ENCODE data around the gene OR51A7.
"Not testable (repeated sequence)": the region's sequence is repeated elsewhere in the genome, so short reads cannot be mapped to it uniquely, and the experiment has no call there.

Gene OR51A7, protein sequence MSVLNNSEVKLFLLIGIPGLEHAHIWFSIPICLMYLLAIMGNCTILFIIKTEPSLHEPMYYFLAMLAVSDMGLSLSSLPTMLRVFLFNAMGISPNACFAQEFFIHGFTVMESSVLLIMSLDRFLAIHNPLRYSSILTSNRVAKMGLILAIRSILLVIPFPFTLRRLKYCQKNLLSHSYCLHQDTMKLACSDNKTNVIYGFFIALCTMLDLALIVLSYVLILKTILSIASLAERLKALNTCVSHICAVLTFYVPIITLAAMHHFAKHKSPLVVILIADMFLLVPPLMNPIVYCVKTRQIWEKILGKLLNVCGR
- 0 to 0.11 (median 0) reads per million in 9 experiments for total RNA-seq

DNA sequence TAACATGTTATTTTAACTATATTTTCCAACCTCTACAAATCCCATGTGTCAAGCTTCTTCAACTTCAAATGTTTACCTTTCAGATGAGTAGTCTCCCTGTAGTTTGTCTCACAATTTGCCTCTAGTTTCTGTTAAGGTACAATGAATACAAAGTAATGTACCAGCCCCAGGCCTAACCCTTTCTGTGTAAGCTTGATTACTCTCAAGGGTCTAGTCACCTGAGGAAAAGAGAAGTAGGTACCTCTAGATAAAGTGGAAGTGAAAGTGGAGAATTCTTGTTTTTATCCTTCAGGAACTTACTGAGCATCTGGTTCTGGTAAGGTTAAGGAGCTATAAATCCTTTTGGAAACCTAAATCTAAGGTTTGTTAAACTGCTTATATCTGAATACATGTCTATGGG, at the start of gene OR51A7:
TSS of gene OR51A7 (plus strand) at position 300 of the 400 bp plus-strand sequence. CDS start 3,587 bp downstream, outside the sequence.
- Mint-ChIP-seq H3K27me3 (no peaks in the 10 kb centered on the region), H3K4me3 (no peak within 1 kb of the TSS), H3K4me1 (ENCODE audit: low read depth in 2 of 2) (no peaks in the 10 kb centered on the region), H3K27ac (no peak within 1 kb of the TSS), H3K36me3 (ENCODE audit: insufficient read depth) (no peaks in the 10 kb centered on the region), H3K9me3 (no peaks in the 10 kb centered on the region)
- no peak for DNase-seq
- no peak for ATAC-seq (replicated peaks)

DNA sequence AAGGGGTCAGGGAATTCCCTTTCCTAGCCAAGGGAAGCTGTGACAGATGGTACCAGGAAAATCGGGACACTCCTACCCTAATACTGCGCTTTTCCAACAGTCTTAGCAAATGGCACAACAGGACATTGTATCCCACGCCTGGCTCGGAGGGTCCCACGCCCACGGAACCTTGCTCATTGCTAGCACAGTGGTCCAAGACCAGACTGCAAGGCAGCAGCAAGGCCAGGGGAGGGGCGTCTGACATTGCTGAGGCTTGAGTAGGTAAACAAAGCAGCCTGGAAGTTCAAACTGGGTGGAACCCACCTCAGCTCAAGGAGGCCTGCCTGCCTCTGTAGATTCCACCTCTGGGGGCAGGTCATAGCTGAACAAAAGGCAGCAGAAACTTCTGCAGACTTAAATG, 49.3 kb upstream of the OR51A7 start:
- not testable (repeated sequence) for H3K9me3 Mint-ChIP-seq; ATAC-seq (replicated peaks); H3K27me3 Mint-ChIP-seq; H3K27ac Mint-ChIP-seq; DNase-seq; H3K4me1 Mint-ChIP-seq (ENCODE audit: low read depth in 2 of 2); H3K4me3 Mint-ChIP-seq; H3K36me3 Mint-ChIP-seq (ENCODE audit: insufficient read depth)

DNA sequence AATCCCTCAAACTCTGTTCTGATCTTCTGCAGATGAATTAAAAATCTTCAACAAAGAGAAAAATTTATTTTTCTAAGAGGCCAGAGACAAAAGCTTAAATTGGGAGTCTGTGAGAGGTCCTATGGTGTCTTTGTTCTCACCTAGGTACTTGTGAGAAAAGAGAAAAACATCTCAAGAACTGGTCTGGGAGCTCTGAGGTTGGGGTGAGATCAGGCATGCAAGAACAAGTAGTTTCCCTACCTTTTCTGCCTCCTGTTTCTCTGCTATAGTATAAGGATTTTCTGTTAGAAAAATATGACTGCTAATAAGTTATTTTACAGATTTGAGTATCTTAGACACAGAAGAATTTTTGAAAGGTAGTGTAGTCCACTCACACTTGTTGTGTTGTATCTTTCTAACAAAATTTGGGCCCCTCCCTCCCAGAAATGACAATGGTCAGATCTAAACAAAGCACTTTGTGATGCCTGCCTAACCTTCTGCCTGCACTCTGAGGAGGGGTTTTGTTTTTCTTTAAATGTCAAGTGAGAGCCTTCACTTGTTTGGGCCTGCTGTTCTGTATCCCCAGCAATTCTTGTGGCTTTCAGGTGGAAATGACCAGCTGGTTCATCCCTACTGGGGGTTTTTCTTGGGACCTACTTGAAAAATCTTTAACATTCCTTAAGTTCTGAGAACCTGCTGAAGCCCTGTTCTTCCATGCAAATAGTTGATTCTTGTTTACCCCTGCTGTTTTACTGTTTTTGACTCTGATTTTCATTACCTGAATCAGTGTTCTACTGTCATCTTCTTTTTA, 40.9 kb upstream of the OR51A7 start:
- H3K27me3 Mint-ChIP-seq: no peaks in the 10 kb centered on the region
- DNase-seq (no peak), ATAC-seq (replicated peaks) (no peak)
- peaks cover 0 to 2% of the 10 kb centered on the region in 2 donors for H3K9me3 Mint-ChIP-seq
- no peak overlapping the region for H3K27ac Mint-ChIP-seq
- H3K4me3 Mint-ChIP-seq: no peak overlapping the region
- H3K4me1 Mint-ChIP-seq (ENCODE audit: low read depth in 2 of 2): no peaks in the 10 kb centered on the region
- no peaks in the 10 kb centered on the region for H3K36me3 Mint-ChIP-seq (ENCODE audit: insufficient read depth)

DNA sequence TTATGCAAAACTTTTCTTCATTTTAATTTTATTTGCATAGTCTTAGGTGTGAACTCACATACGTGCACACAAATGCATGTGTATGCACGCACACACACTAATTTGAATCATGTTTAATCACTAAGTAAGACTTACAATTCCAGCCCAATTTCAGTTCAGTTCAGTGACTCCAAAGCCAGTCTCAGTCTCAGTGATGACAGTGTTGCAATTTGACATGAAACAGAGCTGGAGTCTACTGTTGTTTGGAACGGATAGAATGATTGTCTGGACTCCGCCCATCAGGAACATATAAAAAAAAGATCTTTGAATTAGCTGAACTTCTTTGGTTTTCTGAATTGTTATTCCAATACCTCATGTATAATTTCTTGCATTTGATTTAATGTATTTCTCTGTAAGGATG, 39.7 kb upstream of the OR51A7 start:
- Mint-ChIP-seq H3K36me3 (ENCODE audit: insufficient read depth) (no peaks in the 10 kb centered on the region), H3K4me1 (ENCODE audit: low read depth in 2 of 2) (no peaks in the 10 kb centered on the region), H3K4me3 (no peak overlapping the region), H3K27ac (no peak overlapping the region), H3K9me3 (peaks cover 0 to 2% of the 10 kb centered on the region in 2 donors), H3K27me3 (no peaks in the 10 kb centered on the region)
- ATAC-seq (replicated peaks) (no peak), DNase-seq (no peak)

DNA sequence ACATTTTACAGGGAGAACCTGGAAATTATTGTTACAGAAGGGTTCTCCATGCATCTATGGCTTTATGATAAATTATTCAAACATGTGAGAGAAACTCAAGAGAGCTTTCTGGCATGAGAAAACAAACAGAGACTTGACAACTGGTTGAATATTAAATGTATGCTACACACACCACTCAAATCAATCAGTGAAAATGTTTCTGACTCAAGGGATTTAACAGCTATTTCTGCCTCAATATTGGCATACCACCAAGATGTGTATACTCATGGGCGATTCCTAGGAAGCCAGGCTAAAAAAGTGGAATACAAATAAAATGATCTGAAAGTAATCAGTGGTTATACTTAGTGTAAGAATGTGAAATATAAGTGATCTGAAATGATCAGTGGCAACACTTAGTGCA, 37.7 kb upstream of the OR51A7 start:
- DNase-seq: no peak
- ATAC-seq (replicated peaks): no peak
- Mint-ChIP-seq H3K9me3 (no peaks in the 10 kb centered on the region), H3K27ac (no peak overlapping the region), H3K4me3 (no peak overlapping the region), H3K4me1 (ENCODE audit: low read depth in 2 of 2) (no peaks in the 10 kb centered on the region), H3K36me3 (ENCODE audit: insufficient read depth) (no peaks in the 10 kb centered on the region), H3K27me3 (no peaks in the 10 kb centered on the region)

DNA sequence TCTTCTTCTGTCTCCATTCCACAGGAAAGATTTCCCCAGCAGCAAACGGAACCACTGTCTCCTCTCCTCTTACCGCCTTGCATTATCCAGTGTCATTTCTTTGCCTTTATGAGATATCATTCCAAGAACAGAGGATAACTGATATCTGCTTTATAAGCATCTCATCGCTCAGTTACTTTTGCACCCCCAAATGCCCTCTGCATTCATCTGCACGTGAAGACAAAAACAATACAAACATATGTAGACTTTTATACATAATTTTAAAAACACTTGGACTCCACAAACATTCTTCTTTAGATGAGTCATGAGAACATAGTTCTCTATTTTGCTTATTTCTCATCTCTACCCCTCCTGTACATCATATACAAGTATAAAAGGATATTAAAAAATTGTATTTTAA, 22.4 kb upstream of the OR51A7 start:
- H3K27ac Mint-ChIP-seq: no peak overlapping the region
- H3K9me3 Mint-ChIP-seq: peaks cover 0 to 6% of the 10 kb centered on the region in 2 donors
- no peaks in the 10 kb centered on the region for H3K4me1 Mint-ChIP-seq (ENCODE audit: low read depth in 2 of 2)
- DNase-seq (no peak), ATAC-seq (replicated peaks) (no peak)
- H3K4me3 Mint-ChIP-seq: no peak overlapping the region
- H3K27me3 Mint-ChIP-seq: no peaks in the 10 kb centered on the region
- peaks cover 3% of the 10 kb centered on the region for H3K36me3 Mint-ChIP-seq (ENCODE audit: insufficient read depth)

DNA sequence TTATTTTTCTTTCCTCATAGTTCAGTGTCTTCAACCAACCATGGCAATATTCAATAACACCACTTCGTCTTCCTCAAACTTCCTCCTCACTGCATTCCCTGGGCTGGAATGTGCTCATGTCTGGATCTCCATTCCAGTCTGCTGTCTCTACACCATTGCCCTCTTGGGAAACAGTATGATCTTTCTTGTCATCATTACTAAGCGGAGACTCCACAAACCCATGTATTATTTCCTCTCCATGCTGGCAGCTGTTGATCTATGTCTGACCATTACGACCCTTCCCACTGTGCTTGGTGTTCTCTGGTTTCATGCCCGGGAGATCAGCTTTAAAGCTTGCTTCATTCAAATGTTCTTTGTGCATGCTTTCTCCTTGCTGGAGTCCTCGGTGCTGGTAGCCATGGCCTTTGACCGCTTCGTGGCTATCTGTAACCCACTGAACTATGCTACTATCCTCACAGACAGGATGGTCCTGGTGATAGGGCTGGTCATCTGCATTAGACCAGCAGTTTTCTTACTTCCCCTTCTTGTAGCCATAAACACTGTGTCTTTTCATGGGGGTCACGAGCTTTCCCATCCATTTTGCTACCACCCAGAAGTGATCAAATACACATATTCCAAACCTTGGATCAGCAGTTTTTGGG, 21.6 kb upstream of the OR51A7 start, which contains the start of gene OR51T1:
TSS of gene OR51T1 (plus strand) at position 41 of the 641 bp plus-strand sequence. CDS start at position 41, 0 bp downstream.
- no peaks in the 10 kb centered on the region for H3K4me1 Mint-ChIP-seq (ENCODE audit: low read depth in 2 of 2)
- peaks cover 0 to 2% of the 10 kb centered on the region in 2 donors for H3K9me3 Mint-ChIP-seq
- DNase-seq (no peak), ATAC-seq (replicated peaks) (no peak)
- no peak within 1 kb of the TSS for H3K27ac Mint-ChIP-seq
- peaks cover 3% of the 10 kb centered on the region for H3K36me3 Mint-ChIP-seq (ENCODE audit: insufficient read depth)
- H3K27me3 Mint-ChIP-seq: no peaks in the 10 kb centered on the region
- no peak within 1 kb of the TSS for H3K4me3 Mint-ChIP-seq

DNA sequence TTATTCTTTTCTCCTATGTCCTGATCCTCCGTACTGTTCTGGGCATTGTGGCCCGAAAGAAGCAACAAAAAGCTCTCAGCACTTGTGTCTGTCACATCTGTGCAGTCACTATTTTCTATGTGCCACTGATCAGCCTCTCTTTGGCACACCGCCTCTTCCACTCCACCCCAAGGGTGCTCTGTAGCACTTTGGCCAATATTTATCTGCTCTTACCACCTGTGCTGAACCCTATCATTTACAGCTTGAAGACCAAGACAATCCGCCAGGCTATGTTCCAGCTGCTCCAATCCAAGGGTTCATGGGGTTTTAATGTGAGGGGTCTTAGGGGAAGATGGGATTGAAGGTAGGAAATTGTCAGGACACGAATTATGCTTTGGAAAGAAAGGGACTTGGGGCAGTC, 21.0 kb upstream of the OR51A7 start:
- Mint-ChIP-seq H3K27me3 (no peaks in the 10 kb centered on the region), H3K36me3 (ENCODE audit: insufficient read depth) (peaks cover 3% of the 10 kb centered on the region), H3K4me1 (ENCODE audit: low read depth in 2 of 2) (no peaks in the 10 kb centered on the region), H3K9me3 (no peaks in the 10 kb centered on the region), H3K27ac (no peak overlapping the region), H3K4me3 (no peak overlapping the region)
- DNase-seq: no peak
- ATAC-seq (replicated peaks): no peak

DNA sequence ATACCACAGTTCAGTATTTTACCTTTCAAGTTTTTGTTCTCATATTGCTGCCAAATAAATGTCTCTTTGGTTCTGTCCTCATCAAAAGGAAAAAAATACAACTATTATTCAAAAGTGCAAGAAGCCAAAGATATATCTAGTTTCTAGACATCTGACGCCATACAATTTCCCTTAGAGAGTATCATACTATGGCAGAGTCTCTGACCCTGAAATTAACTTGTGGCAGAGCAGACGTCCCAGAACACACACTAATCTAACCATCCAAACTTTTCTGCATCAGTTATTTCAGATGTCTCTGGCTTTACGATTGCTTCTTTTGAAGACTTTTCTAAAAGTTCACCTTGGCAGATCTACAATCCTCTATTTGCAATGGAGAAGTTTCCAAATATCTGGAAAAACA, 19.2 kb upstream of the OR51A7 start:
- peaks cover 3% of the 10 kb centered on the region for H3K36me3 Mint-ChIP-seq (ENCODE audit: insufficient read depth)
- H3K27ac Mint-ChIP-seq: no peak overlapping the region
- no peak for ATAC-seq (replicated peaks)
- H3K27me3 Mint-ChIP-seq: peaks cover under 1% of the 10 kb centered on the region in 2 donors
- H3K9me3 Mint-ChIP-seq: no peaks in the 10 kb centered on the region
- H3K4me1 Mint-ChIP-seq (ENCODE audit: low read depth in 2 of 2): no peaks in the 10 kb centered on the region
- H3K4me3 Mint-ChIP-seq: no peak overlapping the region
- DNase-seq: no peak

DNA sequence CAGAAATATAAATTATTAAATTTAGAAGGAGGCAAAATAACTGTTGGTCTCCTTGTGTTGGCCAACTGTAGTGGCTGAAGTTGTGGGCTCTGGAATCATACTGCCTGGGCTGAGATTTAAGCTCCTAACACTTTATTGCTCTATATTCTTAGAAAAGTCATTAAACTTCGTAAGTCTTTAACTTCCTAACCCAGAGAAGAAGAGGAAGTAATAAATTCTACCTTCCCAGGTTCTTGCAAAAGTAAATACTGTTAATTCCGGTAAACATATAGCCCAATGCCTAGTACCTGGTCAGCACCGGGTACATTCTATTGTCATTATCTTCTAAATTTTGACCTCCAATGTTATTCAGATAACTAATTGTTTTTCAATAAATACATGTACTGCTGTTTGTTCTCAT, 17.4 kb upstream of the OR51A7 start:
- ATAC-seq (replicated peaks): no peak
- peaks cover 9 to 11% of the 10 kb centered on the region in 2 donors for H3K27me3 Mint-ChIP-seq
- H3K36me3 Mint-ChIP-seq (ENCODE audit: insufficient read depth): peaks cover 3% of the 10 kb centered on the region
- no peak overlapping the region for H3K27ac Mint-ChIP-seq
- peaks cover 3 to 11% of the 10 kb centered on the region in 2 donors for H3K9me3 Mint-ChIP-seq
- no peak for DNase-seq
- H3K4me1 Mint-ChIP-seq (ENCODE audit: low read depth in 2 of 2): no peaks in the 10 kb centered on the region
- H3K4me3 Mint-ChIP-seq: no peak overlapping the region

DNA sequence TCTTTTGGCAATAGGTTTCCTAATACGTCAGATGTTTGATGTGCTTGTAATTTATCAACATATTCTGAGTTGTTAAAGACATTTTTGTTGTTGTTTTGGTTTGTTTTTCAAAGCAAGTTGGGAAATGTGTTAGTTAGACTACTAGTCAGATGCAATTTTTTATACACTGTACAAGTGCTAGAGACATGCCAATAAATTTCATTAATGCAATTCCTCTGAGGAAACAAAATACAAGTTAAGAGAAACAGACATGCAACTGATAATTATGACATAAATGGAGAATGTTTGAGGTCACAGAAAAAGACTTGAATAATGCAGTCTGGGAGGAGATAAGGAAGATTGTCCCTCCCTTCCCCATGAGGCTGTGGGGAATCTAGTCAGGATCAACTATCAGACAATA, 16.0 kb upstream of the OR51A7 start:
- H3K4me3 Mint-ChIP-seq: no peak overlapping the region
- H3K9me3 Mint-ChIP-seq: peaks cover 3 to 11% of the 10 kb centered on the region in 2 donors
- peaks cover 9 to 11% of the 10 kb centered on the region in 2 donors for H3K27me3 Mint-ChIP-seq
- no peaks in the 10 kb centered on the region for H3K4me1 Mint-ChIP-seq (ENCODE audit: low read depth in 2 of 2)
- H3K27ac Mint-ChIP-seq: no peak overlapping the region
- no peak for DNase-seq
- ATAC-seq (replicated peaks): no peak
- H3K36me3 Mint-ChIP-seq (ENCODE audit: insufficient read depth): no peaks in the 10 kb centered on the region

DNA sequence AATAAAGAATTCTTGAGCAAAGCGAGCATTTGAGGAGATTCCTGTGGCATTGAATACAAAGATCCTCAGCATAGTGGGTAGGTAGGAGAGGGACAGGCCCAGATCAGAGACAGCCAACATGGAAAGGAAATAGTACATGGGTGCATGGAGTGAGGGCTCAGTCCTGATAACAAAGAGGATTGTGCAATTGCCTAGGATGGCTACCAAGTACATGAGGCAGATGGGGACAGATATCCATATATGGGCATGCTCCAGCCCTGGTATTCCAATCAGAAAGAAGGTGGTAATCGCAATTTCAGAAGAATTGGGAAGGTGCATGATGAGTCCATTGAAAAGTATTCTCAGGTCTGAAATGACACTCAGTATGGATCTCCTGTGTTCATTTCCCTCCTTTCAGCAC, 13.3 kb upstream of the OR51A7 start:
- H3K27me3 Mint-ChIP-seq: peaks cover 9 to 11% of the 10 kb centered on the region in 2 donors
- no peak for ATAC-seq (replicated peaks)
- no peak overlapping the region for H3K27ac Mint-ChIP-seq
- H3K4me3 Mint-ChIP-seq: no peak overlapping the region
- no peaks in the 10 kb centered on the region for H3K4me1 Mint-ChIP-seq (ENCODE audit: low read depth in 2 of 2)
- H3K36me3 Mint-ChIP-seq (ENCODE audit: insufficient read depth): no peaks in the 10 kb centered on the region
- peaks cover 3 to 11% of the 10 kb centered on the region in 2 donors for H3K9me3 Mint-ChIP-seq
- no peak for DNase-seq

DNA sequence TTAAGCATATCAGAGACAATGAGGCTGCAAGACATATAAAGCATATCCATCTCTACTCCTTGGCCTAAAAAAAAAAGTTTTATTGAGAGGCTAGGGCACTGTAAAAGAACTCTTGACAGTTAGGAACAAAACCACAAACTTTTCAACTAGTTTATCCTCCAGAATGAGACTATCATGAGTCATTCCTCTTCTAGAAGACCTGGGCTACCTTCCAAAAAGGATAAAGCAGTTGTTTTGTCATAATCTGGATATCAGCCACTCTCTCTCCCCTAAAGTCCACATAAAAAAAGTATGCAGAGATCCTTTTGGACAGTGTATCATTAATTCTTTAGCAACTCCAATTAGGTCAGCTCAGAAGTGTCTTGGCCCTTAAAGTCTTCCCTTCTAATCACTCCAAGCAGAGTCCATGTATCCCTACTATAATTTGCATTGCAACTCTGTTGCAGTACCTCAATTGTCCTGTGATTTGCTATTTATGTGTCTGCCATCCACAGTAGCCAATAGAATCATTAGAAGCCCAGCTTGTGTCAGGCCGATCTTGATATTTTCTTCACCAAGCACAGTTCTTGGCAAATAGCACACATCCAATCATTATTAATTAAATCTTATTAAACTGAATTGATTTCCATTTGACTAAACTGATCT, 11.5 kb upstream of the OR51A7 start:
- Mint-ChIP-seq H3K4me1 (ENCODE audit: low read depth in 2 of 2) (no peaks in the 10 kb centered on the region), H3K9me3 (peaks cover 3 to 11% of the 10 kb centered on the region in 2 donors), H3K4me3 (no peak overlapping the region), H3K36me3 (ENCODE audit: insufficient read depth) (no peaks in the 10 kb centered on the region), H3K27me3 (peaks cover 9 to 11% of the 10 kb centered on the region in 2 donors), H3K27ac (no peak overlapping the region)
- ATAC-seq (replicated peaks): no peak
- no peak for DNase-seq
